T-helper 2 cell treated with Interferon-gamma antibody and Interleukin-4, amounts not matched to agents 100 ng/mL and 5 ng/mL, for 36 hours (primary cell): ENCODE results near the gene ENTREP3. TPM values are rescaled to one million over a fixed set of nuclear protein-coding genes. Genes with fewer than 3 reads are reported as not detected.

Experiments
- intact Hi-C: fragments of 100-400 bp; cut with micrococcal nuclease; formaldehyde crosslinking; loops from one replicate; pipeline ENCODE4 v1.15.1; 2023
- total RNA-seq: library from RNA; stranded (reverse); gene quantifications from 2 replicates; pipeline ENCODE4 v1.2.3, GENCODE V29; 2022

Gene ENTREP3
- total RNA-seq, 1 donor from 2014 or later: 19.2 TPM

DNA sequence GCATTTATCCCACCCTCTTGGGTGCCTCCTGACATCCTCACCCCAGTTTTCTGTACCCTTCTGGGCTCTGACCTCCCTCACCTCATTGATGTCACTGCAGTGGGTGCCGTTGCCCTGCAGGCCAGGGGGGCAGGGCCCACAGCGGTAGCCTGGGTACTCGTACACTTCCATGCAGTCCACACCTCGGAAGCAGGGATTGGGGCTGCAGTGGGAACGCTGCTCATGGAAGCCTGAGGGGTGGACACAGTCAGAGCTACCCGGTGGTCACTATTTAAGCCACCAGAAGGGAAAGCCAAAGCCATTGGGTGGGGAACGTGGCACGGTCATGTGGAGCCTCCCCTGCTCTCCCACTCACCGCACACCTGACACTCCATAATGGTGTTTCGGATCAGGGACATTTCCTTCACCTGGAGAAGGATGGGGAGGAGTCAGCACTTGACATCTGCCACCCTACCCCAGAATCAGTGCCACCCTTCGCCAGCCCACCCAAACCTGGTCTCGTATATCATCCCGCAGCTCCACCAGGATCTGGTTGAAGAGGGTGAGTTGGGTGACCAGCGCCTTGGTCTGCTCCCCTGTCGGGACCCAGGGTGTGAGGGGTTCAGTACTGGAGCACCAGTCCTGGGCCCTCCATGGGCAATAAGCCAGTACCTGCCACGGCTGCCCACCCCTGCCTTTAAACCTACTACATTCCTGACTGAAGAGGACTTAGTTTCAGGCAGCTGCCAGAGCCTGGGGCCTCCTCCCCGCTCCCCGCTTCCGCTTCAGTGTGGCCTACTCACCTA is 52.4 kb downstream of the ENTREP3 start:
- intact Hi-C loops: no loop called here

GRCh38 chr1:155202198-155202597 is 53.1 kb downstream of the ENTREP3 start:
- intact Hi-C loops: no loop called here

DNA sequence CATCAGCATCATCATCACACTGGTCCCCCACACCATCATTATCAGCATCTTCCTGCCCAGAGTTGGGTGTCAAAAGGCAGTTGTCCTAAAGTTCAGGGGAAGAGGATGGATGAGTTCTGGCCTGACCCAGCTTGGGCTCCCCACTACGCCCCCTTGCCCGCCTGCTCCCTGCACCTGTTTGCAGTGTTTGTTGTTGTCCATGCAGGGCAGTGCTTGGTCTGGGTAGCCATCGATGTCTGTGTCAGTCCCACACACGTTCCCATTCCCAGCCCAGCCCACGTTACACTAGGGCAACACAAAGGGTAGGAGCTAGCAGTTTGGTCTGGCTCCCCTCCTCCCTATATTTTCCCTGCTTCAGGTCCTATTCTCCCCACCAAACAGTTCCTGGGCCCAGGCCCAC is 54.4 kb downstream of the ENTREP3 start:
- intact Hi-C loops: no loop called here

DNA sequence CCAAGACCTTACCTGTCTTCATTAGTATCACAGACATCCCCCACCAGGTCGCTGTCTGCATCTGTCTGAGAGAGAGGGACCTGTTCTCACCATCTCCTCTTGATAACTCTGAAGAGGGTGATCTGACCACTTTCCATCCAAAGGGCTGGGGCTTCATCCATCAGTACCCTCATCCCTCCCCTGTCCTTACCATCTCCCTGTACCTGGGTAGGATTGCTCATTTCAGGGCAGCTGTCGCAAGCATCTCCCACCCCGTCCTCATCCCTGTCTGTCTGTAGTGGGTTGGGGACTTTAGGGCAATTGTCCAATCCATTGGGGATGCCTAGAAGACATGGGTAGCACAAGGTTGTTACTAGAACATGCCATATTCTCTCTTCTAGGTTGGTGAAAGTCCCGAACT is 55.5 kb downstream of the ENTREP3 start:
- intact Hi-C loops: no loop called here

GRCh38 chr1:155198547-155198906 is 56.8 kb downstream of the ENTREP3 start:
- intact Hi-C loops: no loop called here

GRCh38 chr1:155197901-155198546 is 57.3 kb downstream of the ENTREP3 start:
- intact Hi-C loops: no loop called here

Other genes with a start within 250 kb of the ENTREP3 start
- 0.16 and 0.23 TPM in 2 replicates for gene DCST2, start 221.7 kb downstream of the ENTREP3 start, total RNA-seq
- not detected in 2 replicates for gene DCST1, start 221.7 kb downstream of the ENTREP3 start, total RNA-seq
- gene ADAM15, start 204.2 kb downstream of the ENTREP3 start, total RNA-seq: 47.0 and 51.4 TPM in 2 replicates
- 6.0 and 6.8 TPM in 2 replicates for gene EFNA4, start 191.7 kb downstream of the ENTREP3 start, total RNA-seq
- gene EFNA3, start 176.6 kb downstream of the ENTREP3 start, total RNA-seq: 2.3 and 2.4 TPM in 2 replicates
- not detected in 2 replicates for gene EFNA1, start 127.6 kb downstream of the ENTREP3 start, total RNA-seq
- gene SLC50A1, start 119.6 kb downstream of the ENTREP3 start, total RNA-seq: 32.1 and 35.4 TPM in 2 replicates
- 40.4 and 41.6 TPM in 2 replicates for gene DPM3, start 115.0 kb downstream of the ENTREP3 start, total RNA-seq
- gene KRTCAP2, start 82.2 kb downstream of the ENTREP3 start, total RNA-seq: 220 and 221 TPM in 2 replicates
- gene TRIM46, start 81.6 kb downstream of the ENTREP3 start, total RNA-seq: 15.2 and 17.3 TPM in 2 replicates
- gene THBS3, start 47.6 kb downstream of the ENTREP3 start, total RNA-seq: 13.7 and 13.8 TPM in 2 replicates
- 38.8 and 40.9 TPM in 2 replicates for gene MTX1, start 46.8 kb downstream of the ENTREP3 start, total RNA-seq
- gene SCAMP3, start 6.9 kb upstream of the ENTREP3 start, total RNA-seq: 89.7 and 96.1 TPM in 2 replicates
- 89.5 and 91.9 TPM in 2 replicates for gene CLK2, start 18.0 kb upstream of the ENTREP3 start, total RNA-seq
- 2.9 and 3.8 TPM in 2 replicates for gene HCN3, start 22.0 kb upstream of the ENTREP3 start, total RNA-seq
- gene PKLR, start 46.0 kb upstream of the ENTREP3 start, total RNA-seq: not detected in 2 replicates
- 210 TPM in 2 replicates for gene FDPS, start 53.4 kb upstream of the ENTREP3 start, total RNA-seq
- gene RUSC1, start 65.4 kb upstream of the ENTREP3 start, total RNA-seq: 28.1 and 28.6 TPM in 2 replicates